H4 (cell line): ENCODE data around the gene AUTS2. TPM values are rescaled to one million over a fixed set of nuclear protein-coding genes. Genes with fewer than 3 reads are reported as not detected.

ENCODE experiments used
- DNase-seq: peaks from one replicate; pipeline ENCODE4 v3.0.0-alpha.2; 2015; ENCODE audit warnings: low spot score
- total RNA-seq: library from RNA; depleted of rRNA; stranded (reverse); fragments of >200 nt; shearing (Covaris generic); gene quantifications from 2 replicates; pipeline ENCODE4 v1.2.3, GENCODE V29; 2014

The AUTS2 gene
- total RNA-seq, 1 experiment from 2014 or later: 4.1 TPM

GRCh38 chr7:70116244-70116643, 518.0 kb downstream of the AUTS2 start:
- no peak for DNase-seq

GRCh38 chr7:70116867-70117266, 518.6 kb downstream of the AUTS2 start:
- DNase-seq: no peak

GRCh38 chr7:70120851-70121250, 522.6 kb downstream of the AUTS2 start:
- no peak for DNase-seq

GRCh38 chr7:70131817-70132216, 533.5 kb downstream of the AUTS2 start:
- peak; percentile 11 for DNase-seq

- DNase-seq: no peak
These were observed 534.1 kb downstream of the AUTS2 start for GRCh38 chr7:70132226-70132851.

GRCh38 chr7:70132852-70133690, 534.8 kb downstream of the AUTS2 start:
- DNase-seq: peak; percentile 27

- DNase-seq: peak; percentile 91
These were observed 535.9 kb downstream of the AUTS2 start for GRCh38 chr7:70134029-70134770.

GRCh38 chr7:70135656-70136055, 537.4 kb downstream of the AUTS2 start:
- DNase-seq: no peak

GRCh38 chr7:70137126-70137525, 538.9 kb downstream of the AUTS2 start:
- DNase-seq: no peak

- DNase-seq: no peak
These were observed 544.1 kb downstream of the AUTS2 start for GRCh38 chr7:70142247-70142932.

GRCh38 chr7:70143075-70144044, 545.1 kb downstream of the AUTS2 start:
- DNase-seq: peak; percentile 85

- no peak for DNase-seq
These were observed 550.7 kb downstream of the AUTS2 start for GRCh38 chr7:70148997-70149396.

- DNase-seq: no peak
These were observed 554.0 kb downstream of the AUTS2 start for GRCh38 chr7:70152313-70152712.

GRCh38 chr7:70153933-70154332, 555.7 kb downstream of the AUTS2 start:
- no peak for DNase-seq

- no peak for DNase-seq
These were observed 556.4 kb downstream of the AUTS2 start for GRCh38 chr7:70154521-70155180.

- DNase-seq: peak; percentile 35
These were observed 557.8 kb downstream of the AUTS2 start for GRCh38 chr7:70156057-70156456.

GRCh38 chr7:70159121-70159520, 560.8 kb downstream of the AUTS2 start:
- DNase-seq: no peak

GRCh38 chr7:70165477-70166170, 567.3 kb downstream of the AUTS2 start:
- DNase-seq: no peak

GRCh38 chr7:70171369-70171920, 573.2 kb downstream of the AUTS2 start:
- no peak for DNase-seq
